HuH-7 (cell line): ENCODE data around the gene GTSE1.

Experiments
- DNase-seq: peaks from one replicate; pipeline ENCODE4 v3.0.0; 2011; ENCODE audit warnings: low spot score

The GTSE1 gene

GRCh38 chr22:46327691-46328465 lies 31.2 kb downstream of the GTSE1 start:
- no peak for DNase-seq

GRCh38 chr22:46328797-46329196 lies 32.1 kb downstream of the GTSE1 start:
- DNase-seq = no peak

GRCh38 chr22:46329616-46330015 lies 32.9 kb downstream of the GTSE1 start:
- DNase-seq = no peak

- DNase-seq = no peak
Observed at GRCh38 chr22:46330426-46330825, 33.8 kb downstream of the GTSE1 start.

- DNase-seq = no peak
Observed at GRCh38 chr22:46331496-46331895, 34.8 kb downstream of the GTSE1 start.

GRCh38 chr22:46335201-46336118 lies 38.8 kb downstream of the GTSE1 start, which contains the start of gene TRMU:
Gene TRMU, plus strand, starts transcription at chr22:46335714. Its CDS starts 51 bp downstream, at chr22:46335765.
- DNase-seq = peak; percentile 97

GRCh38 chr22:46336119-46337078 lies 39.7 kb downstream of the GTSE1 start:
- DNase-seq = peak; percentile 43

GRCh38 chr22:46337870-46338269 lies 41.2 kb downstream of the GTSE1 start:
- no peak for DNase-seq

GRCh38 chr22:46338636-46339035 lies 42.0 kb downstream of the GTSE1 start:
- DNase-seq = no peak

- no peak for DNase-seq
Observed at GRCh38 chr22:46339956-46340355, 43.3 kb downstream of the GTSE1 start.

GRCh38 chr22:46340676-46341075 lies 44.0 kb downstream of the GTSE1 start:
- DNase-seq = no peak

- DNase-seq = no peak
Observed at GRCh38 chr22:46346680-46347405, 50.2 kb downstream of the GTSE1 start.

GRCh38 chr22:46347646-46348045 lies 51.0 kb downstream of the GTSE1 start:
- DNase-seq = no peak

GRCh38 chr22:46348099-46348695 lies 51.5 kb downstream of the GTSE1 start:
- no peak for DNase-seq

- no peak for DNase-seq
Observed at GRCh38 chr22:46349238-46349637, 52.6 kb downstream of the GTSE1 start.

GRCh38 chr22:46349681-46350080 lies 53.0 kb downstream of the GTSE1 start:
- DNase-seq = no peak

GRCh38 chr22:46350121-46350520 lies 53.5 kb downstream of the GTSE1 start:
- DNase-seq = no peak

- no peak for DNase-seq
Observed at GRCh38 chr22:46350646-46351045, 54.0 kb downstream of the GTSE1 start.

- DNase-seq = no peak
Observed at GRCh38 chr22:46351131-46351735, 54.6 kb downstream of the GTSE1 start.

- DNase-seq = no peak
Observed at GRCh38 chr22:46351767-46352166, 55.1 kb downstream of the GTSE1 start.
